Lower lobe of right lung (tissue), 2 donors: ENCODE results near the gene NDRG2. TPM values are rescaled to one million over a fixed set of nuclear protein-coding genes. Genes with fewer than 3 reads are reported as not detected.

Source experiments
- ATAC-seq, 2 donors: fragments of 200-7000 bp; cut with Tn5 transposase; one replicate each; pipeline ENCODE4 v1.9.1; 2020 to 2022; ENCODE audit warnings: mild to moderate bottlenecking in 2 of 2, moderate library complexity in 2 of 2
- DNase-seq: peaks from one replicate; pipeline ENCODE4 v3.0.0-alpha.2; 2020
- H3K27ac ChIP-seq: fragments of 200-600 bp; one replicate; pipeline ENCODE4 v1.8.0; 2022
- H3K27me3 ChIP-seq: fragments of 200-600 bp; one replicate; pipeline ENCODE4 v1.8.0; 2022; ENCODE audit warnings: low read depth
- H3K36me3 ChIP-seq: fragments of 200-600 bp; one replicate; pipeline ENCODE4 v1.8.0; 2022; ENCODE audit warnings: mild to moderate bottlenecking
- H3K4me1 ChIP-seq: fragments of 200-600 bp; one replicate; pipeline ENCODE4 v1.8.0; 2022
- H3K4me3 ChIP-seq: fragments of 200-600 bp; one replicate; pipeline ENCODE4 v1.8.0; 2022; ENCODE audit warnings: mild to moderate bottlenecking
- H3K9me3 ChIP-seq: fragments of 200-600 bp; one replicate; pipeline ENCODE4 v1.8.0; 2022
- intact Hi-C: fragments of 100-400 bp; cut with DNase I; formaldehyde crosslinking; loops from one replicate; pipeline ENCODE4 v1.11.0; 2022
- microRNA-seq: library from miRNA; unstranded; fragments of <30 nt; microRNA quantifications from one replicate; pipeline ENCODE4 v1.2.0, GENCODE V29; 2020; ENCODE audit warnings: borderline number of aligned reads
- total RNA-seq: library from RNA; stranded (reverse); fragmentation: NEBNext Ultra II Directional; extraction: Animal tissue kit (Norgen Biotek cat#: 25700); gene quantifications from one replicate; pipeline ENCODE4 v1.2.1, GENCODE V29; 2021
- TF ChIP-seq, protein P1 (sequence below): fragments of 200-600 bp; IDR thresholded peaks from one replicate; pipeline ENCODE4 v1.8.0; 2022; ENCODE audit warnings: antibody characterized with exemption, mild to moderate bottlenecking
- donor health status: DM: no; HTN: yes; CAD: no; lungs with severe emphysema.

The NDRG2 gene
- total RNA-seq, 1 donor from 2014 or later = 92.7 TPM

DNA sequence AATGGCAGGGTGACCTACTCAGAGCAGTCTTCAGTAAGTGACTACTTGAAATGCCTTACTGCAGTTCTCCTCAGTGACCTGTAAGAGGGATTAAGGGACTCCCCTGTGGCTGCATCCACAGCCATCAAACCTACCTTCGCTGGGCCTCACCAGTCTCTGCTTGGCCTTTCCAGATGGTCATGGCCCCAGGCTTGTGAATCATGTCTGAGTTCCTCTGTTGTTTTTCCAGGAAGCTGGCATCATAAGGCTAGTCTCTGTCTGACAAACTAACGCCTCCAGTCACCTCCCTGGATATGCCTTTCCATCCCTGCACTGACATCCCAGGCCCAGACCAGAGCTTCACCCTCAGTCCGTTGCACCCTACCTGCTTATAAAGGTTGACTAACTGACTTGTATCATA, 55.5 kb downstream of the NDRG2 start:
- TF ChIP-seq, protein P1, sequence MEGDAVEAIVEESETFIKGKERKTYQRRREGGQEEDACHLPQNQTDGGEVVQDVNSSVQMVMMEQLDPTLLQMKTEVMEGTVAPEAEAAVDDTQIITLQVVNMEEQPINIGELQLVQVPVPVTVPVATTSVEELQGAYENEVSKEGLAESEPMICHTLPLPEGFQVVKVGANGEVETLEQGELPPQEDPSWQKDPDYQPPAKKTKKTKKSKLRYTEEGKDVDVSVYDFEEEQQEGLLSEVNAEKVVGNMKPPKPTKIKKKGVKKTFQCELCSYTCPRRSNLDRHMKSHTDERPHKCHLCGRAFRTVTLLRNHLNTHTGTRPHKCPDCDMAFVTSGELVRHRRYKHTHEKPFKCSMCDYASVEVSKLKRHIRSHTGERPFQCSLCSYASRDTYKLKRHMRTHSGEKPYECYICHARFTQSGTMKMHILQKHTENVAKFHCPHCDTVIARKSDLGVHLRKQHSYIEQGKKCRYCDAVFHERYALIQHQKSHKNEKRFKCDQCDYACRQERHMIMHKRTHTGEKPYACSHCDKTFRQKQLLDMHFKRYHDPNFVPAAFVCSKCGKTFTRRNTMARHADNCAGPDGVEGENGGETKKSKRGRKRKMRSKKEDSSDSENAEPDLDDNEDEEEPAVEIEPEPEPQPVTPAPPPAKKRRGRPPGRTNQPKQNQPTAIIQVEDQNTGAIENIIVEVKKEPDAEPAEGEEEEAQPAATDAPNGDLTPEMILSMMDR = no peak
- DNase-seq (no peak), ATAC-seq (no peak)
- Histone ChIP-seq H3K4me1 (peaks cover 12% of the 10 kb centered on the region), H3K9me3 (no peaks in the 10 kb centered on the region), H3K4me3 (no peak overlapping the region), H3K27ac (no peak overlapping the region), H3K36me3 (no peaks in the 10 kb centered on the region), H3K27me3 (no peaks in the 10 kb centered on the region)
- intact Hi-C loops = no loop called here

Small RNAs within 50 kb of the gene (microRNA-seq; reads per million reads assigned to microRNA genes)
- gene MIR6717 = not detected

Other genes starting within 250 kb of the NDRG2 start
- 27.3 TPM for gene RNASE6, start 243.8 kb downstream of the NDRG2 start, total RNA-seq
- 694 TPM for gene RNASE1, start 222.2 kb downstream of the NDRG2 start, total RNA-seq
- gene RNASE3, start 133.7 kb downstream of the NDRG2 start, total RNA-seq = not detected
- gene RNASE2, start 69.6 kb downstream of the NDRG2 start, total RNA-seq = 6.0 TPM
- gene METTL17, start 35.1 kb downstream of the NDRG2 start, total RNA-seq = 62.2 TPM
- gene SLC39A2, start 25.8 kb downstream of the NDRG2 start, total RNA-seq = not detected
- not detected for gene TPPP2, start 5.2 kb upstream of the NDRG2 start, total RNA-seq
- not detected for gene RNASE13, start 9.7 kb upstream of the NDRG2 start, total RNA-seq
- gene RNASE7, start 17.3 kb upstream of the NDRG2 start, total RNA-seq = not detected
- not detected for gene RNASE8, start 32.8 kb upstream of the NDRG2 start, total RNA-seq
- 28.5 TPM for gene ARHGEF40, start 45.2 kb upstream of the NDRG2 start, total RNA-seq
- gene ZNF219, start 73.6 kb upstream of the NDRG2 start, total RNA-seq = 46.1 TPM
- 0.50 TPM for gene TMEM253, start 76.0 kb upstream of the NDRG2 start, total RNA-seq
- not detected for gene OR5AU1, start 131.0 kb upstream of the NDRG2 start, total RNA-seq
- gene HNRNPC, start 244.4 kb upstream of the NDRG2 start, total RNA-seq = 388 TPM